GM19463 (cell line): ENCODE data around the gene FLNA.
A peak's percentile ranks its signal among the peaks of the same experiment; 100 is the strongest.

Experiments
- ATAC-seq: cut with Tn5 transposase; IDR thresholded peaks from one replicate; pipeline ENCODE4 v1.9.1; 2021; ENCODE audit warnings: mild to moderate bottlenecking, moderate library complexity; ENCODE audit not compliant: unreplicated experiment

FLNA gene

DNA sequence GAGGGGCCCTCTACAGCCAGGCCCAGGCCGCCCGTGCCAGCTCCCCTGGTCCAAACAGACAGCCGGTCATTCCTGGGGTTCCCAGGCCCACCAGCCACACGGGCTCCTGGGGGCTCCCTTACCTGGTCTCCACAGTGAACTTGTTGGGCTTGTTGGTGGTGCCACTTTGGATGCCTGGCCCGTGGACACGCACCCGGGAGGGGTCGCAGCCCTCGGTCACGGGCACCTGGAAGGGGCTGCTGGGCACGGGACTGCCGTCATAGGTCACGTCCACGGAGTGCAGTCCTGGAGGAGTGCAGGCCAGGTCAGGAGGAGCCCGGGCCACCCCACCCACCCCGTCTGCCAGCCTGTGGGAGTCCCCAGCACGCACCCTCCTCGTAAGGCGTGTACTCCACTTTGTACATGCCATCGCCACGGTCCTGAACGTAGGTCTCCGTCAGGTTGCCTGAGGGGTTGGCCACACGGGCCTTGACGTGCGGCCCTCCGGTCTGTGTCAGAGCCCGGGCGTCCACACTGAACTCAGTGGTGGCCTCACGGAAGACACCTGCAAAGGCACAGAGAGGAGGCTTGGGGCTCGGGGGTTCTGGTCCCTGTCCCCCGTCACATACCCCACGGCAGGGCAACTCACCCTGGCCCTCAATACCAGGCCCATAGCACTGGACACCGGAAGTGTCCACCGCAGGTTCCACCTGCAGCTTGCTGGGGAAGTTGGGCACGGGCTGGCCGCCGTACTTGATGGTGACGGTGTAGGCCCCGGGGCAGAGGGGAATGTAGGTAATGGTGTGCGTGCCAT, 14.9 kb downstream of the FLNA start:
- ATAC-seq: no peak

GRCh38 chrX:154358829-154359228, 15.6 kb downstream of the FLNA start:
- no peak for ATAC-seq

DNA sequence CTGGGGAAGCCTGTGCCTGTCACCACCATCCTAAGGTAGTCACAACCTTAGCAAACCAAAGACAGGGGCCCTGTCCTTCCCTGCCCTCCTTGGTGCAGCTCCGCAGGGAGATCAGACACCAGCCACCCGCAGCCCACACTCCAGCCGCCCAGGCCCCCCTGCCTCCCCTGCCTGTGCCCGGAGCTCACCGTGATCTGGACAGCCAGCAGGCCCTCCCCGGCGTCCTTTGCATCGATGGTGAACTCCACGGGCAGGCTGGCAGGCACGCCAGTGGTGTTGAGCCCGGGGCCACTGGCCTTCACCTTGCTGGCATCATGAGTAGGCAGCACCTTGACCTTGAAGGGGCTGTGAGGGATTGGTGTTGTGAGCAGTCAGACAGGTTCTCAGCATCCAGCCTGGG, 16.4 kb downstream of the FLNA start:
- ATAC-seq: no peak

GRCh38 chrX:154357205-154357604, 17.2 kb downstream of the FLNA start:
- no peak for ATAC-seq

DNA sequence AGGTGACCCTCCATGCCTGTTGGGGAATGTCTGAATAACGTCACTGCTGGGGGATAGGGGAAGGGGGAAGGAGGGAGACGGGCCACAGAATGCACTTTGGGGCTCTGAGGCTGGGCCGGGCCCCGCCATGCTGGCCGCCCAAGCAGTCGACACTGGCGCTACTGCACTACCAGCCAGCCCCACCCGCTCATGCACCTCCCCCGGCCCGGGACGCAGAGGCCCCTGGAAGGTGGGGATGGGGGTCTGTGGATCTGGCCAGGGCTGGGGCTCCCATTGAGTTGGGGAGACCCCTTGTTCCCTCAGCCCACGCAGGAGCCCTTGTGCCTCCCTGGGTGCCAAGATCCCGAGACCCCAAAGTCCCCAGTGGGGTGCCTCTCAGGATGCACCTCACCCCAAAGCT, 17.8 kb downstream of the FLNA start:
- ATAC-seq: no peak

DNA sequence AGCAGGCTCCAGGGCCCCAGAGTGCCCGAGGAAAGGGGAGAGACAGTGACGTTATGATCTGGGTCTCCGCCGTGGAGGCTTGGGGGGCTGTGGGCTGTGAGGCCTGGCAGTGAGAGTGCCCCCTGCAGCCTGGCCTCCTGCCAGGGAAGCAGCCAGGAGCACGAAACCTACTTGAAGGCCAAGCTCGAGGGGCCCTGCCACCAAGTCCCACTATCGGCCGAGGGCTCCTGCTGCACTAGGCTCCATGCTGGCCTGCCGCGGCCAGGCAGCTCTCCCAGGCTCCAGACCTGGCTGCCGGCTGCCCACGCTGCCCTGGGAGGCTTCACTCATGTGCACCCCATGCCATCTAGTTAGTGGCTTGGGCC, 18.7 kb downstream of the FLNA start:
- no peak for ATAC-seq

DNA sequence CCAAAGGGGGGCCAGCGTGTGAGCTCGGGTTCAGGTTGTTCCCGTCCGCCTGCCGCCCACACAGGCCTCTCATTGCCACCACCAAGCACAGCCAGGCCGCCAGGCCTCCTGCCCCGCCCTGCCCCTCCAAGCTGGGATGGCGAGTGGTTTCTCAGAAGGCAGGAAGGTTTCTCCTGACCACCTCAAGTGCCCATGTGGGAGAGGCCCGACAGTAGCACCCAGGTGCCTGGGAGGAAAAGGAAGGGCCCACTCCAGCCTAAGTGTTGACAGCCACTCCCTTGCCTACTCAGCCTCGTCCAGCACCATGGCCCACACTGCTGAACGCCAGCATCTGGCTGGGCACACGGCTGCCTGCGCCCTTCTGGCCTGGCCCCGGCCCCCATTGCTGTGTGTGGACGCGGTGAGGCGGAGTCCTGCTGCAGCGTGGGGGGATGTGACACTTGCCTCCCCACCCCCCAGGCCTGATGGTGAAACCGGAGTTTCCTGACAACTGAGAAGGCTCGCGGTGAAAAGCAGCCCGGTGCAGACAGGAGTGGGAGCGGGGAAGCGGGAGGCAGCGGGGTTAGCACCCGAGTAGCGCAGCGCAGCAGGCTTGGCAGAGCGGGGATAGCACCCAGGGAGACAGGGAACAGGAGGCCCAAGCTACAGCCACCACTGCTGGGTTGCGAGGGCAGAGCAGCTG, 19.2 kb downstream of the FLNA start:
- no peak for ATAC-seq

- ATAC-seq: no peak
Measured at GRCh38 chrX:154354516-154354915, 19.9 kb downstream of the FLNA start.

DNA sequence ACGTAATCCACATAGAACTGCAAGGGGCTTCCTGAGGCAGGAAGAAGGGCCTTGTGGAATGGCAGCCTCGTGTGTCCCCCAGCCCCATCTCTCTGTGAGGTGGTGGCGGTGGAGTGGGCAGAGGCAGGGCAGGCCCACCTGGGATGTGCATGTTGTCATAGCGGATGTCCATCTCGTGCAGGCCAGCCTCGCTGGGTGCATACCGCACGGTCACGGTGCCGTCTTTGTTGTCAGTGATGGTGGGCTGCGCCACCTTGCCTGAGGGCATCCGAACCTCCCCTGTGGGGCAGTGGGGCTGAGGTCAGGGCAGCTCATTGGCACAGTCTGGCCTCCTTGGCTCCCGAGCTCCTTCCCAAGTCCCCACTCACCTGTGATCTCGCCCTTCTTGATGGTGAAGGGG, 20.4 kb downstream of the FLNA start:
- no peak for ATAC-seq

GRCh38 chrX:154353172-154353843, 21.1 kb downstream of the FLNA start:
- no peak for ATAC-seq

GRCh38 chrX:154352466-154352865, 22.0 kb downstream of the FLNA start:
- no peak for ATAC-seq

GRCh38 chrX:154352012-154352401, 22.4 kb downstream of the FLNA start:
- ATAC-seq: no peak

GRCh38 chrX:154351183-154352011, 23.0 kb downstream of the FLNA start:
- no peak for ATAC-seq

DNA sequence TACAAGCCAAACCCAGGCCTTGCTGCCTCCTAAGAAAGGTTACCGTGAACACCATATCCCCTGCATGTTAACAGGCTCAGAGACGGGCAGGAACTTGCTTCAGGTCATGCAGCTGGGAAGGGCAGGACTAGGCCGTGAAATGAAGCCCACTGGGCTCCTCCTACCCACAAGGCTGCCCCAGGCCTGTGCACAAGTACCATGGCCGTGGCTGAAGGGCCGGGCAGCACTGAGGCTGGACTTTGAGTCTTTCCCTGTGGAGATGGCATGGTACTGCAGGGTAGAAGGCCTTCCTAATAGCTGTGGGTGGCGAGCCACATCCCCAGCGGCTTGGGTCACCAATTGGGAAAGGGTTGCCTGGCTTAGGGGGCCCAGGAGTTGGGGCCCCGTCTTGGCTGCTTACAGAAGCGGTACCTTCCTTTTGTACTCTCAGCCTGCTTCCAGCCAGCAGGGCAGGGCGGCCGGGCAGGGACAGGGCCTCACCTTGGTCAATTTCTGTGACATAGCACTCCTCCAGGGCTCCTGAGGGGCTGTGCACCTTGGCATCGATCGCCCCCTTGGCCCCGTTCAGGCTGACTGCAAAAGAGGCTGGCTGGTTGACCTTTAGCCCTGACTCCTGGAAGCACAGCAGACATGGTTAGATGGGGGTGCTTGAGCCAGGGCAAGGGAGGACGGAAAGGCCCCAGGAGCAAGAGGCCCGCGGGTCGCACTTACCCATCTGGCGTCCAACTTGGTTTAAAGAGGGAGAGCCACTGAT, 23.8 kb downstream of the FLNA start:
- no peak for ATAC-seq

GRCh38 chrX:154349979-154350378, 24.5 kb downstream of the FLNA start:
- no peak for ATAC-seq

GRCh38 chrX:154349359-154349935, 25.0 kb downstream of the FLNA start:
- no peak for ATAC-seq

DNA sequence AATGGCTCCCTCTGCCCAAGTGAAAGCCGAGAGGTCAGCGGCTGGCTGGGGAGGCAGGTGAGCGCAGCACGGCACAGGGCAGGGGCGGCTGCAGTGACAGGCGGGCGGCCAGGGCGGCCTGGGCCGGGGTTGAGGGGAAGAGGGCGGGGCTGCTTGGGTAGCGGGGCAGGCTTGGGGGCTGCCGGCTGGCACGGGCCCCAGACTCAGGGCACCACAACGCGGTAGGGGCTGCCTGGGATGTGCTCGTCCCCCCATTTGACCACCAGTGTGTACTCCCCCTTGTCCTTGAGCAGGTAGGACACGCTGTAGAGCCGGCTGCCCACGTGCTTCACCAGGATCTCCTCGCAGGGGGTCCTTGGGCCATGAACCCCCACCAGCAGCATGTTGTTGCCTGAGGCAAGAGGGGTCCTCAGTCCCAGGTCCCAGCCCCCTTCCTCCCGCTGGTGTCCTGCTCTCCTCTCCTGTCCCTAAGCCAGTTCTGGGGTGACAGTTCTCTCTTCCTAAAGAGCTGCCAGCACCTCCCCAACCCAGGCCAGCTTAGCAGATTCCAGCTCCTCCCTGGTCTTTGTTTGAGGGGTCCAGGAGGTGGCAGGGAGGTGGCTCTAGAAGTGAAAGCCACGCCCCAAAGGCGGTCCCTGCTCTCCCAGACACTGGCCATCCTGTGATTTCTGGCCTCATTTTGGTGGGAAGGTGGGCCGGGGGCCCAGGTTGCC, 25.6 kb downstream of the FLNA start:
- ATAC-seq: no peak

DNA sequence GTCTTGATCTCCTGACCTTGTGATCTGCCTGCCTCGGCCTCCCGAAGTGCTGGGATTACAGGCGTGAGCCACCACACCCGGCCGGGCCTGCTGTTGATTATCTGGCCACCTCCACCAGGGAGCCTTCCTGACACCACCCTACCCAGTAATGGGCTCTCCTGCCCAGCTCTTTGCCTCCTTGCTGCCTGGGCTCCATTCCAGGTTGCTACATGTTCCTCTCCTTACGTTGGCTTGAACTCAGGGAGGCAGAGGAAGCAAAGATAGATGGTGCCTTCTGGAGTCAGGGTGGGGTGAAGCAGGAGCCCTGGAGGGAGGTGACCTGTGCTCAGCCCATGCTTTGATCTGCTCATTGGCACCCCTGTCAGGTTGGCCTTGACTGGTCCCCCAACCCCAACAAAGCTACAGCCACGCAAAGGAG, 26.3 kb downstream of the FLNA start:
- no peak for ATAC-seq

DNA sequence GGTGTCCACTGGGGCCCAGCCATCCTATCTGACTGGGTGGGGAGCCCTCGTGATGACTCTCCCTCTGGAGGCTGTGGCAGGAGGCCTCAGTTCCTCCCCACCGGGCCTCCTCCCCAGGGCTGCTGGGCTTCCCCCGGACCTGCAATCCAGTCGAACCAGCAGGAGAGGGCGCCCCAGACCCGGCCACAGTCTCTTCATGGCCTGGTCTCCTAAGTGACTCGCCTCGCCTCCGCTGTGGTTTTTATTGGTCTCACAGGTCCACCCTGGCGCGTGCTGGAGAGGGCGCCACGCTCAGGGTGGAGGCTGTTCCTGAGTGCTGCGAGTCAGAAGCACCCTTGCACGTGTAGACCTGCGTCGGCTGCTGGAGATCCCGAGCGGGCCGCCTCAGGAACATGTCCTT, 30.8 kb downstream of the FLNA start:
- ATAC-seq: peak; percentile 29
